Measurements from ENCODE around the gene CLEC16A. TPM values are rescaled to one million over a fixed set of nuclear protein-coding genes. Genes with fewer than 3 reads are reported as not detected.
A peak's percentile ranks its signal among the peaks of the same experiment; 100 is the strongest.

CLEC16A gene
- total and polyA plus RNA-seq, 2 donors (not counting 1 experiment from before 2014, with no cell fraction given) = 21.9 to 79.5 TPM

DNA sequence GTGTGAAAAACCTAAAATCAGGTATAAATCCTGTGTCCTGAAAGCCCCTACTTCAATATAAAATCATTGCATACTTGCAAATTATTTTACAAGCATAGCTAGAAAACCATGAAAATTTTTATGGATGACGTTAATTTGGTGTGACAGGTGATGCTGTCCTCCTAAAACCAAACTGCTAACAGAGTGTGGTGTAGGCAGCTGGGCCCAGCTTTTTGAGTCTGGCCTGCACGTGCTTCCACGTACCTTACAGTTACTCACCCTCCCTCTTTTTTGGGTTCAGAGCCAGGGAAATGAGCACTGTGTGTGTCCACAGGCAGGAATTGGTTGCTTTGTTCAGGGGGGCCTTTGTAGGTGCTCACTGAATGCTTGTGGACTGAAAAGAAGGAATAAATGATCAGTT lies 36.4 kb downstream of the CLEC16A start:
- WGBS (ENCODE audit: insufficient coverage) = 100% methylated on average over 1 of the region's 3 CpGs
- Histone ChIP-seq H3K9ac (ENCODE audit: low read length) (no peak overlapping the region), H3K27ac (ENCODE audit: low read length in 2 of 2) (no peak overlapping the region), H2AFZ (ENCODE audit: insufficient read depth, low read depth, low read length, poor library complexity, severe bottlenecking) (no peak overlapping the region), H3K9me3 (ENCODE audit: control extremely low read depth in 1 of 3, control insufficient read depth in 2 of 3, insufficient read depth in 1 of 3, low read length in 2 of 3) (no peaks in the 10 kb centered on the region), H3K4me1 (ENCODE audit: control insufficient read depth in 2 of 2, insufficient read depth in 2 of 2, low read length in 2 of 2) (peaks cover 4 to 22% of the 10 kb centered on the region in 2 donors), H3K4me2 (replicated peaks; ENCODE audit: low read depth, low read length, poor library complexity, severe bottlenecking) (no peak overlapping the region), H4K20me1 (ENCODE audit: control insufficient read depth, insufficient read depth, low read length, poor library complexity, severe bottlenecking) (no peaks in the 10 kb centered on the region), H3K27me3 (replicated peaks in 1 of 4; ENCODE audit: control extremely low read depth in 1 of 4, control insufficient read depth in 3 of 4, insufficient read depth in 4 of 4, low read length in 3 of 4) (no peaks in the 10 kb centered on the region), H3K79me2 (ENCODE audit: control insufficient read depth, insufficient read depth, low read length) (peaks cover 5% of the 10 kb centered on the region), H3K4me3 (ENCODE audit: control extremely low read depth in 1 of 5, extremely low read depth in 1 of 5, insufficient read depth in 1 of 5, low read depth in 2 of 5, low read length in 4 of 5) (no peak overlapping the region), H3K36me3 (replicated peaks in 1 of 2; ENCODE audit: control extremely low read depth in 1 of 2, control insufficient read depth in 1 of 2, extremely low read depth in 1 of 2, insufficient read depth in 2 of 2, low read length in 1 of 2) (peaks cover 5 to 48% of the 10 kb centered on the region in 2 experiments)
- H3K4me3 Mint-ChIP-seq = peak overlapping the region; percentile 15
- no peak for TF ChIP-seq EZH2 (IDR thresholded peaks at IDR 0.05; ENCODE audit: borderline replicate concordance, insufficient read depth, low read depth, low read length, poor library complexity, severe bottlenecking)
- DNase-seq (no peak), ATAC-seq (ENCODE audit: low read depth) (no peak)
- no peaks in the 10 kb centered on the region for H3K9me3 Mint-ChIP-seq (ENCODE audit: insufficient read depth)
- POLR2A ChIA-PET = interaction anchor here (0.9 to 2.2 kb wide), 5 partner anchors 12 to 276 kb away, joined by 3 to 7 read pairs (median 4); no protein-coding TSS in a partner anchor
- intact Hi-C loops (cut with micrococcal nuclease) = loop anchor here (1.0 to 5.0 kb wide), 4 partner anchors 10 to 126 kb away; no protein-coding TSS in a partner anchor
- peak overlapping the region; percentile 76 for H3K27ac Mint-ChIP-seq
- CTCF ChIA-PET = interaction anchor here (0.7 to 2.2 kb wide), 15 partner anchors 8 to 551 kb away, joined by 3 to 29 read pairs (median 4); partner anchors contain the start of gene SOCS1
- no peaks in the 10 kb centered on the region for H3K27me3 Mint-ChIP-seq
- peaks cover 36% of the 10 kb centered on the region for H3K4me1 Mint-ChIP-seq

DNA sequence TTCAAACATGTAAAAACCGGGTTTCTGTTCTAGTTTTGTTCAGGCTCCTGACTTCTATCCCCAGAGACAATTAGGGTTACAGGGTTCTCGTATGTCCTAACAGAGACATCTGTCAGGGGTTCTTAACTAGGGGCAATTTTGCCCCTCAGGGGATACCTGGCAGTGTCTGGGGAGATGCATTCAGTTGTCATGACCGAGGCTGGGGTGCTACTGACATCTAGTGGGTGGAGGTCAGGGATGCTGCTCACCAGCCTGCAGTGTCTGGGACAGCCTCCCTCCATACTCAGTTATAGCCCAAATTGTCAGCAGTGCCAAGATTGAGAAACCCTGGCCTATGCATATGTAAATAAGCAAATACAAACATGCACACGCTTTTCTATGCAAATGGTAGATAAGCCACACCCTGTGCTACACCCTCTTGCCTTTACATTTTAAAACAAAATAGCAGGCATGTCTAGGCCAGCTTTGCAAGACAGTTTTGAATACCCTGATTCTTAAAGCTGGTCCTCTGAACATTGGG lies 37.4 kb downstream of the CLEC16A start:
- Mint-ChIP-seq H3K9me3 (ENCODE audit: insufficient read depth) (no peaks in the 10 kb centered on the region), H3K27me3 (no peaks in the 10 kb centered on the region), H3K4me3 (peak overlapping the region; percentile 82), H3K4me1 (peaks cover 39% of the 10 kb centered on the region), H3K27ac (peak overlapping the region; percentile 84)
- peak; percentile 73 for DNase-seq
- Histone ChIP-seq H3K4me3 (ENCODE audit: control extremely low read depth in 1 of 5, extremely low read depth in 1 of 5, insufficient read depth in 1 of 5, low read depth in 2 of 5, low read length in 4 of 5) (no peak overlapping the region), H3K36me3 (replicated peaks in 1 of 2; ENCODE audit: control extremely low read depth in 1 of 2, control insufficient read depth in 1 of 2, extremely low read depth in 1 of 2, insufficient read depth in 2 of 2, low read length in 1 of 2) (peaks cover 5 to 48% of the 10 kb centered on the region in 2 experiments), H2AFZ (ENCODE audit: insufficient read depth, low read depth, low read length, poor library complexity, severe bottlenecking) (no peak overlapping the region), H3K27me3 (replicated peaks in 1 of 4; ENCODE audit: control extremely low read depth in 1 of 4, control insufficient read depth in 3 of 4, insufficient read depth in 4 of 4, low read length in 3 of 4) (no peaks in the 10 kb centered on the region), H4K20me1 (ENCODE audit: control insufficient read depth, insufficient read depth, low read length, poor library complexity, severe bottlenecking) (no peaks in the 10 kb centered on the region), H3K4me1 (ENCODE audit: control insufficient read depth in 2 of 2, insufficient read depth in 2 of 2, low read length in 2 of 2) (peaks cover 4 to 22% of the 10 kb centered on the region in 2 donors), H3K9ac (ENCODE audit: low read length) (no peak overlapping the region), H3K79me2 (ENCODE audit: control insufficient read depth, insufficient read depth, low read length) (peaks cover 5% of the 10 kb centered on the region), H3K4me2 (replicated peaks; ENCODE audit: low read depth, low read length, poor library complexity, severe bottlenecking) (peak overlapping the region; percentile 31), H3K27ac (ENCODE audit: low read length in 2 of 2) (peak overlapping the region in 1 of 2 donors; percentile 10), H3K9me3 (ENCODE audit: control extremely low read depth in 1 of 3, control insufficient read depth in 2 of 3, insufficient read depth in 1 of 3, low read length in 2 of 3) (no peaks in the 10 kb centered on the region)
- WGBS (ENCODE audit: insufficient coverage) = 63% methylated on average over 4 of the region's 4 CpGs
- ChIA-PET CTCF (interaction anchor here (1.8 to 5.9 kb wide), 8 partner anchors 11 to 375 kb away, joined by 5 to 64 read pairs (median 16); partner anchors contain the start of gene SOCS1), POLR2A (interaction anchor here (0.5 to 2.2 kb wide), 3 partner anchors 16 to 302 kb away, joined by 3 to 7 read pairs (median 4); partner anchors contain the start of gene SOCS1)
- peak; percentile 93 for ATAC-seq (ENCODE audit: low read depth)
- TF ChIP-seq, protein P1, sequence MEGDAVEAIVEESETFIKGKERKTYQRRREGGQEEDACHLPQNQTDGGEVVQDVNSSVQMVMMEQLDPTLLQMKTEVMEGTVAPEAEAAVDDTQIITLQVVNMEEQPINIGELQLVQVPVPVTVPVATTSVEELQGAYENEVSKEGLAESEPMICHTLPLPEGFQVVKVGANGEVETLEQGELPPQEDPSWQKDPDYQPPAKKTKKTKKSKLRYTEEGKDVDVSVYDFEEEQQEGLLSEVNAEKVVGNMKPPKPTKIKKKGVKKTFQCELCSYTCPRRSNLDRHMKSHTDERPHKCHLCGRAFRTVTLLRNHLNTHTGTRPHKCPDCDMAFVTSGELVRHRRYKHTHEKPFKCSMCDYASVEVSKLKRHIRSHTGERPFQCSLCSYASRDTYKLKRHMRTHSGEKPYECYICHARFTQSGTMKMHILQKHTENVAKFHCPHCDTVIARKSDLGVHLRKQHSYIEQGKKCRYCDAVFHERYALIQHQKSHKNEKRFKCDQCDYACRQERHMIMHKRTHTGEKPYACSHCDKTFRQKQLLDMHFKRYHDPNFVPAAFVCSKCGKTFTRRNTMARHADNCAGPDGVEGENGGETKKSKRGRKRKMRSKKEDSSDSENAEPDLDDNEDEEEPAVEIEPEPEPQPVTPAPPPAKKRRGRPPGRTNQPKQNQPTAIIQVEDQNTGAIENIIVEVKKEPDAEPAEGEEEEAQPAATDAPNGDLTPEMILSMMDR (IDR thresholded peaks at IDR 0.05) = peak; percentile 66
- no peak for TF ChIP-seq EZH2 (IDR thresholded peaks at IDR 0.05; ENCODE audit: borderline replicate concordance, insufficient read depth, low read depth, low read length, poor library complexity, severe bottlenecking)
- intact Hi-C loops (cut with micrococcal nuclease) = loop anchor here (1.0 to 5.0 kb wide), 4 partner anchors 10 to 126 kb away; no protein-coding TSS in a partner anchor
